ENCODE results near the gene ID2.

ID2 gene

DNA sequence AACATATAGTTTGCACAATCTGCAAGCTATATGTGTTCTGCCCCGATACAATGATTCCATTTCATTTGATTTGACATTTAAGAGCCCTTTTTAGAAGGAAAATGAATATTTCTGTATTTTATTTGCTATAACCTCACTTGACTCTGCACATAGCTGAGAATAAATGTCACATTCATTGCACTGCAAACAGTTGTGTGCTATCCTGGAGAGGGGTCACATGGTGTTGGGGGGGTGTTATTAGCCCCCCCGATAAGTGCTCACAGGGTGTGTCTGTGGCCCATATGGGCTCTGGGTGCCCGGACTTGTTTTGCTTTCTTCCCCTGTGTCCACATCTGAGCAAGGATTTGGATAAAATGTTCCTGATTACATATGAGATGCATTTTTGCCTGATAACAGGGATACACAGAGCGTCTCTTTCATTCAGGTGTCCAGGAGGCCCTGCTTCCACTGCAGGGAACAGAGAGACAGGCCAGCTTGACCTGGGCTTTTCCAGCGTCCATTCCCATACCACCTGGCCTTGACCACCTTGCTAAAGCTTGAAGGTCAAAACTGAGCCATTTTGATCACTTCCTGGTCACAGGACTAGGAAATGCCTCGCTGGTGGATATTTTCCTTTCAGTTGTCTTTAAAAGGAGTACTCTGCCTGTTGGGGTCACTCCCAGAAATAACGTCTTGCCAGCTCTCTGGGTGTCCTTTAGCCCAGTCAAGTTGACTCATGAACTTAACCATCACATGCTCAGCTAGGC, 38.4 kb upstream of the ID2 start:
- ATAC-seq (replicated peaks): no peak
- Mint-ChIP-seq H3K4me3 (no peak overlapping the region), H3K27ac (no peak overlapping the region), H3K36me3 (peaks cover 5 to 6% of the 10 kb centered on the region in 2 donors), H3K9me3 (peaks cover 6 to 11% of the 10 kb centered on the region in 2 donors), H3K27me3 (peaks cover 1 to 5% of the 10 kb centered on the region in 2 donors), H3K4me1 (peaks cover 0 to 1% of the 10 kb centered on the region in 2 donors)
- DNase-seq: no peak

GRCh38 chr2:8643996-8644356, 37.9 kb upstream of the ID2 start:
- peaks cover 0 to 1% of the 10 kb centered on the region in 2 donors for H3K4me1 Mint-ChIP-seq
- peaks cover 5 to 6% of the 10 kb centered on the region in 2 donors for H3K36me3 Mint-ChIP-seq
- ATAC-seq (replicated peaks) (no peak), DNase-seq (no peak)
- H3K27ac Mint-ChIP-seq: no peak overlapping the region
- no peak overlapping the region for H3K4me3 Mint-ChIP-seq
- peaks cover 0 to 5% of the 10 kb centered on the region in 2 donors for H3K27me3 Mint-ChIP-seq
- H3K9me3 Mint-ChIP-seq: peaks cover 6 to 13% of the 10 kb centered on the region in 2 donors

DNA sequence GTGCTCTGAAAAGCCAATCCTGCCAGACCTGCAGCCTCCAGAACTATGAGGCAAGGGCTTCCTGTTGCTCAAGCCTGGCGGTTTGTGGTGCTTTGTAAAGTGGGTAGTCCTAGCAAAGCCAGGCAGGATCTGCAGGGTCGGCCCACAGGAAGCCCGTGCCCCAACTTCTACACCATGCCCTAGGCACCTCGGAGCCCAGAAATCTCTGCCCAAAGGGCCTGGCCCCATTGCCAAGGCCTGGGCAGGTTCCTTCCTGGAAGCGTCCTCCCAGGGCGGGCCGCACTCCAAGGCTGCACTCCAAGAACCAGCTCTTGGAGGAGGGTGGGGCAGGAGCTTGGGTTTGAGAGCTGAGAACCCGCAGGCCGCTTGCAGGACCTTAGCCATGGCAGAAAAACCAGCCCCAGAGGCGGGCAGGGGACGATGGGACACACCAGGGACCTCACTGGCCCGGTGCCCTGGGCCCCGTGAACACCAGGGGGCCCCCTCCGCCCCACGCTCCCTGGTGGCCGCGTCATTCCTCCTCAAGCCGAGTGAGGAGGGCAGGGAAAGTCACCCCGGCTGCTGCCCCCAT, 37.2 kb upstream of the ID2 start:
- no peak for ATAC-seq (replicated peaks)
- no peak overlapping the region for H3K27ac Mint-ChIP-seq
- H3K9me3 Mint-ChIP-seq: peaks cover 6 to 13% of the 10 kb centered on the region in 2 donors

GRCh38 chr2:8645176-8645831, 36.6 kb upstream of the ID2 start:
- Mint-ChIP-seq H3K36me3 (peaks cover 5 to 6% of the 10 kb centered on the region in 2 donors), H3K27me3 (peaks cover 0 to 5% of the 10 kb centered on the region in 2 donors), H3K27ac (no peak overlapping the region), H3K4me3 (no peak overlapping the region), H3K9me3 (peaks cover 6 to 13% of the 10 kb centered on the region in 2 donors), H3K4me1 (peaks cover 0 to 1% of the 10 kb centered on the region in 2 donors)
- DNase-seq (no peak), ATAC-seq (replicated peaks) (no peak)

More for the DNA sequence above, 37.2 kb upstream of the ID2 start:
- no peak overlapping the region for H3K4me3 Mint-ChIP-seq
- peaks cover 0 to 5% of the 10 kb centered on the region in 2 donors for H3K27me3 Mint-ChIP-seq
- H3K36me3 Mint-ChIP-seq: peaks cover 5 to 6% of the 10 kb centered on the region in 2 donors
- DNase-seq: no peak
- peaks cover 0 to 1% of the 10 kb centered on the region in 2 donors for H3K4me1 Mint-ChIP-seq

DNA sequence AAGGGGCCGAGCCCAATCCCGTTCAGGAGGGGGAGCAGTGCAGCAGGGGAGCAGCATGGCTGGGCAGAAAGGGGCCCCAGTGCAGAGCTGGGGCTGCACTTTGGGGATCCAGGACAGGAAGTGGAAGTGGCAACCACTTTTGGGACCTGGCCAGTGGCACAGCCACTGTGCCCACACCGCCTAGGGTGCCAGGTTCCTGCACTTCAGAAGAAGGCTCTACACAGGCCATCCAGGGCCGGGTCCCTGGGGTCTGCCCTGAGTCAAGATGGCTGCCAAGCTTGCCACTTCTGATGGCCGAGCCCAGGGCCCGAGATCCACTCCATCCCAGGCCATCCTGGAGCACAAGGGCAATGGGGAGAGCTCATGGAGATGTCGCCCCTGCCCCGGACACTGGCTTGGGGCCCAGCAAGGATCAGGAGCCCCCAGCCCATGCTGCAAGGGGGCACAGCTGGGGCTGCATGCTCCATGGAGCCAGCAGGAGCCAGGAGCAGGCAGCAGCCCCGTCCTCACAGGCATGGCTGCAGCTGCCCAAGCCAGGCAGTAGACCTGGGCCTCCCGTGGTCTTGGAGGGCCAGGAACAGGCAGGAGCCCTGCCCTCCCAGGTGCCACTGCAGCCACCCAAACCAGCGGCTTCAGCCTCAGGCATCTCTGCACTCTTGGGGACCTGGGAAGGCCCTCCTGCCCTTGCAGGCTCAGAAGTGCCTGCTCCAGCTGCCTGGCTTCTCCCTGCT, 35.0 kb upstream of the ID2 start:
- no peak overlapping the region for H3K27ac Mint-ChIP-seq
- peaks cover 0 to 1% of the 10 kb centered on the region in 2 donors for H3K4me1 Mint-ChIP-seq
- H3K36me3 Mint-ChIP-seq: peaks cover 5 to 6% of the 10 kb centered on the region in 2 donors
- ATAC-seq (replicated peaks): no peak
- DNase-seq: no peak
- H3K9me3 Mint-ChIP-seq: peaks cover 6 to 13% of the 10 kb centered on the region in 2 donors
- H3K4me3 Mint-ChIP-seq: no peak overlapping the region
- peaks cover 0 to 11% of the 10 kb centered on the region in 2 donors for H3K27me3 Mint-ChIP-seq

GRCh38 chr2:8647462-8647857, 34.4 kb upstream of the ID2 start:
- Mint-ChIP-seq H3K4me3 (no peak overlapping the region), H3K9me3 (peaks cover 6 to 13% of the 10 kb centered on the region in 2 donors), H3K4me1 (peaks cover 0 to 1% of the 10 kb centered on the region in 2 donors), H3K36me3 (peaks cover 5 to 6% of the 10 kb centered on the region in 2 donors), H3K27ac (no peak overlapping the region), H3K27me3 (peaks cover 0 to 14% of the 10 kb centered on the region in 2 donors)
- no peak for DNase-seq
- ATAC-seq (replicated peaks): no peak

GRCh38 chr2:8648441-8649213, 33.2 kb upstream of the ID2 start:
- DNase-seq (no peak), ATAC-seq (replicated peaks) (no peak)
- Mint-ChIP-seq H3K27ac (no peak overlapping the region), H3K36me3 (peaks cover 5 to 6% of the 10 kb centered on the region in 2 donors), H3K4me3 (no peak overlapping the region), H3K9me3 (peaks cover 6 to 13% of the 10 kb centered on the region in 2 donors), H3K27me3 (peaks cover 0 to 14% of the 10 kb centered on the region in 2 donors), H3K4me1 (peaks cover 4 to 6% of the 10 kb centered on the region in 2 donors)

DNA sequence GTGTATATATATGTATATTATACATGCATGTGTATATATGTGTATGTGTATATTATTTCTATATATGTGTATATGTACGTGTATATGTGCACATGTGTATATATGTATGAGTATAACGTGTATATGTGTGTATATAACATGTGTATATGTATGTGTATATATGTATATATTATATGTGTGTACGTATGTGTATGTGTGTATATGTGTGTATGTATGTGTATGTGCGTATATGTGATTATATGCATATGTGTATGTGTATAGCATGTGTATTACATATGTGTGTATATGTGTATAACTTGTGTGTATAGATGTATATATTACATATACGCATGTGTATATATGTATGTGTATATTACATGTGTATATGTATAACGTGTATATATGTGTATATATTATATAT, 32.1 kb upstream of the ID2 start:
- Mint-ChIP-seq H3K36me3 (peaks cover 5 to 6% of the 10 kb centered on the region in 2 donors), H3K4me1 (peaks cover 6 to 9% of the 10 kb centered on the region in 2 donors), H3K27ac (no peak overlapping the region), H3K9me3 (peaks cover 6 to 13% of the 10 kb centered on the region in 2 donors), H3K27me3 (peaks cover 7 to 23% of the 10 kb centered on the region in 2 donors), H3K4me3 (no peak overlapping the region)
- no peak for DNase-seq
- no peak for ATAC-seq (replicated peaks)

DNA sequence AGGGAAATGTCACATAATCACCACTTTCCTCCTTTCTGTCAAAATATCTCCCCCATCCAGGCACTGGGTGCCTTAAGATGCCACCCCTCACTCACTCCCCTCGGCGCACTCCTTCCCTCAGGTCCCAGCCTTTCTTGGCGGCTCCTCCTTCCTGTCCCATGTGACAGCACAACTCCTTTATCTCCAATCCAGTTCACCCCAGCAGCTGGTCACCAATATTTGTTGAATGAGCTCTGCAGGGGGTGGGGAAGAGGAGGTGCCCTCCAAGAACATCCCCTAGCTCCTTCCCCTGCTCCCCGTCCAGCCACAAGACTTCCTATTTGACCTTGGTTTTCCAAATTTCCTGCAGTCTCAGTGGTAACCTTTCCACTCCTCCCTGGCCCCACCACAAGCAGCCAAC, 31.6 kb upstream of the ID2 start:
- ATAC-seq (replicated peaks): no peak
- Mint-ChIP-seq H3K36me3 (peaks cover 5 to 6% of the 10 kb centered on the region in 2 donors), H3K4me3 (no peak overlapping the region), H3K9me3 (peaks cover 6 to 13% of the 10 kb centered on the region in 2 donors), H3K27ac (no peak overlapping the region), H3K4me1 (peaks cover 6 to 9% of the 10 kb centered on the region in 2 donors), H3K27me3 (peaks cover 12 to 28% of the 10 kb centered on the region in 2 donors)
- DNase-seq: no peak

DNA sequence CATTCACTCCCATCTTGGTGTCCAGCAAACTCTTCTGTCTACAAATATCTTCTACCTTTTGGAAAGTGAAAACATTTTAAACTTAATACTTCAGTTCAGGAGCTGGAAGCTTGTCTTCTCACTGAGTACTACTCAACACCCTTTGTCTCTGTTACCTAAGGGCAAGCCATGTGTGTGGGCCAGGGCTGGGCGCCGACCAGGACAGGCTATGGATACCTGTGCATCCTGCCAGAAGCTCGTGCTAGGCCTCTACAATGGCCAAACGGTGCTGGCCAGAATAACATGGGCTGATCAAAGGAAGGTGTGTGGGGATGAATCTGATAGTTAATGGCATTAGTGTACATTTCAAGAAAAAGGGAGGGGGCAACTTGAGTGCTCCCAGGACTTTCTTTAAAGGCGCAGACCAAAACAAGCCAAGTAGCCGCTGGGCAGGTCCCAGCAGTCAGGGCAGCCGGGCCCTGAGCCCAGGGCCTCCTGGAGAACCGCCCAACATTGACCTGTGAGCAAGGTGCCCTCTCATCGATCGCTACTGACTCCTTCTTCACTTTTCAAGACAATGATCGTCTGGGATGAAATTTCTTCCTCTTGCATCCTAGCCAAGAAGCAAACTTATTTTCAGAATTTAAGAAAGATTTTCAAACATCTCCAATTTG, 29.0 kb upstream of the ID2 start:
- peaks cover under 1 to 4% of the 10 kb centered on the region in 2 donors for H3K36me3 Mint-ChIP-seq
- peaks cover 12 to 14% of the 10 kb centered on the region in 2 donors for H3K4me1 Mint-ChIP-seq
- peaks cover 4 to 5% of the 10 kb centered on the region in 2 donors for H3K9me3 Mint-ChIP-seq
- H3K27ac Mint-ChIP-seq: no peak overlapping the region
- no peak for ATAC-seq (replicated peaks)
- no peak overlapping the region for H3K4me3 Mint-ChIP-seq
- peaks cover 31 to 45% of the 10 kb centered on the region in 2 donors for H3K27me3 Mint-ChIP-seq
- DNase-seq: no peak

GRCh38 chr2:8653485-8653884, 28.4 kb upstream of the ID2 start:
- DNase-seq (no peak), ATAC-seq (replicated peaks) (peak; percentile 63 to 77)
- no peak overlapping the region for H3K27ac Mint-ChIP-seq
- peaks cover 0 to 2% of the 10 kb centered on the region in 2 donors for H3K9me3 Mint-ChIP-seq
- H3K4me1 Mint-ChIP-seq: peaks cover 11 to 15% of the 10 kb centered on the region in 2 donors
- no peak overlapping the region for H3K4me3 Mint-ChIP-seq
- no peaks in the 10 kb centered on the region for H3K36me3 Mint-ChIP-seq
- peaks cover 33 to 49% of the 10 kb centered on the region in 2 donors for H3K27me3 Mint-ChIP-seq

DNA sequence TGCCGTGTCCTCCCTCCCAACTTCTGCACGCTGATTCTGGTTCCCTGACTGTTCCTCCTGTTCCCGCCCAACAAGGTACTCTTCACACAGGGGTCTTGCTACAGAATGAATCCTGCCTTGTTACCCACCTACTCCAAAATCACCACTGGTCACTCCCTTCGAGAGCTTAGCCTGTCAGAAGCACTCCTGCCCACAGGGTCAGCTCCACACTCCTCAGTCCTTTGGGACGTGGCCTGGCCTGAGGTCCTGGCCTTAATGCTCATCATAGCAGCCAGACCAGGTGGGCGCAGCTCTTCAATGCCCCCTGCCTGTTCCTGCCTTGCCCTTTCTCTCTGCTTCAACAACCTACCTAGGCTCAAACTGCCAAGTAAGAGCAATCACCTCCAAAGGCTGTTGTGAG, 27.8 kb upstream of the ID2 start:
- DNase-seq: no peak

DNA sequence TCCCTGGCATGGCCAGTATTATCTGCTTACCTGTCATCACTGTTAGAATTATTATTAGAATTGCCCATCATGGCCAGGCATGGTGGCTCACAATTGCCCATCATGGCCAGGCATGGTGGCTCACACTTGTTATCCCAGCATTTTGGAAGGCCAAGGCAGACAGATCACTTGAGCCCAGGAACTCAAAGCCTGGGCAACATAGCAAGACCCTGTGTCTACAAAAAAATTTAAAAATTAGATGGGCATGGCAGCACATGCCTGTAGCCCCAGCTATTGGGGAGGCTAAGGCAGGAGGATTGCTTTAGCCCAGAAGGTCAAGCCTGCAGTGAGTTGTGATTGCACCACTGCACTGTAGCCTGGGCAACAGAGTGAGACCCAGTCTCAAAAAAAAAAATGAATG, 27.4 kb upstream of the ID2 start:
- Mint-ChIP-seq H3K27me3 (peaks cover 37 to 56% of the 10 kb centered on the region in 2 donors), H3K9me3 (no peaks in the 10 kb centered on the region), H3K36me3 (no peaks in the 10 kb centered on the region), H3K4me3 (no peak overlapping the region), H3K4me1 (peaks cover 11 to 15% of the 10 kb centered on the region in 2 donors), H3K27ac (no peak overlapping the region)
- ATAC-seq (replicated peaks) (no peak), DNase-seq (no peak)

More for the DNA sequence above, 27.8 kb upstream of the ID2 start:
- Mint-ChIP-seq H3K27ac (no peak overlapping the region), H3K27me3 (peaks cover 33 to 52% of the 10 kb centered on the region in 2 donors), H3K36me3 (no peaks in the 10 kb centered on the region), H3K4me3 (no peak overlapping the region), H3K9me3 (no peaks in the 10 kb centered on the region), H3K4me1 (peaks cover 11 to 15% of the 10 kb centered on the region in 2 donors)
- ATAC-seq (replicated peaks): no peak
